Measurements from ENCODE around the gene GPR137.
"Not testable (repeated sequence)": the region's sequence is repeated elsewhere in the genome, so short reads cannot be mapped to it uniquely, and the experiment has no call there.

Gene GPR137

DNA sequence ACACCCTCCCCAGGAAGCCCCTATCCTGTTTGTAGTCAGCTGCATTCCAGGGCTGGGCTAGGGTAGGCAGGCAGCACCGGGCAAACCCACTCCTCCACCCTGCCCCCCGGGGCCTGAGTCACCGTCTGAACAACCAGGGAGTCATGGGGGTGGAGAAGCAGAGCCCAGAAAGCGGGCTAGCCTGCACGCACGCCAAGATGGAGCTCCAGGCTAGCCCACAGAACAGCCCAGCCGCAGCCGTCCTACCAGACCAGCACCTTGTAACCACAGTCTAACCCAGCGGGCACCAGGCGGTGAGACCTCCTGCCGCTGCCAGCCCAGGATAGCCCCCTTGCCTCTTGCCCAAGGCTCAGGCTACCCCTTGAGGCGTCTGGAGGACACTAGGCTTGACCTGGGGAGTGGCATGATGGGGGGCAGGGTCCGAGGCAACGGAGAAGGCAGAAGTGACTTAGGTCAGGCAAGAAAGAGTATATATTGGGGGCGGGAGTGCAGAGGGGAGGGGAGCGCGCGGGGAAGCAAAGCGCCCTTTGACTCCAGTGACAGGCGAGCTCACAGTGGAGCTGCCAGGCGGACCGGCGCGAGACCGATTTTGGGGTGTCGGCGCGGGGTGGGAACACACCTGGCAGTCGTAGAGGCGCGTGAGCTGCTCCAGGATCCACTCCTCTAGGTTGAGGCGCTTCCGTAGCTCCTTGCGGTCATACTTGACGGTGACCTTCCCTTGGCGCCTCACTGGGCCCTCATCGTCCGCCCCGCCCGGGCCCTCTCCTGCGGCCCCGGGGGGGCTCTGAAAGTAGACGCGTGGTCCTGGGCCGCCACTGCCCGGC, 39.6 kb upstream of the GPR137 start:
- Histone ChIP-seq H3K9me3 (ENCODE audit: low read length) (no peaks in the 10 kb centered on the region), H3K4me2 (ENCODE audit: low read length) (peak overlapping the region; percentile 79), H3K4me1 (ENCODE audit: insufficient read depth, low read length, severe bottlenecking) (peaks cover 54% of the 10 kb centered on the region), H3K27ac (ENCODE audit: low read depth, low read length, poor library complexity, severe bottlenecking) (peak overlapping the region; percentile 85), H3K4me3 (ENCODE audit: low read depth, low read length, poor library complexity, severe bottlenecking) (peak overlapping the region; percentile 91), H3F3A (ENCODE audit: insufficient read depth, low read length) (0 out of 2 replicates have a peak, but pooled peaks cover 3% of the 10 kb centered on the region), H3K36me3 (ENCODE audit: insufficient read depth, low read length) (peaks cover 21% of the 10 kb centered on the region; the same call in 1 of the 2 replicates), H3K9me2 (ENCODE audit: low read depth, low read length) (no peaks in the 10 kb centered on the region), H3K79me2 (ENCODE audit: insufficient read depth, low read length) (no peaks in the 10 kb centered on the region; the same call in 1 of the 2 replicates), H3K27me3 (ENCODE audit: insufficient read depth, low read length) (no peaks in the 10 kb centered on the region), H3K9ac (ENCODE audit: low read length) (peak overlapping the region; percentile 91), H4K20me1 (ENCODE audit: insufficient read depth, low read length) (no peaks in the 10 kb centered on the region), H2AFZ (ENCODE audit: low read length) (no peak overlapping the region)
- TF ChIP-seq, protein P1, sequence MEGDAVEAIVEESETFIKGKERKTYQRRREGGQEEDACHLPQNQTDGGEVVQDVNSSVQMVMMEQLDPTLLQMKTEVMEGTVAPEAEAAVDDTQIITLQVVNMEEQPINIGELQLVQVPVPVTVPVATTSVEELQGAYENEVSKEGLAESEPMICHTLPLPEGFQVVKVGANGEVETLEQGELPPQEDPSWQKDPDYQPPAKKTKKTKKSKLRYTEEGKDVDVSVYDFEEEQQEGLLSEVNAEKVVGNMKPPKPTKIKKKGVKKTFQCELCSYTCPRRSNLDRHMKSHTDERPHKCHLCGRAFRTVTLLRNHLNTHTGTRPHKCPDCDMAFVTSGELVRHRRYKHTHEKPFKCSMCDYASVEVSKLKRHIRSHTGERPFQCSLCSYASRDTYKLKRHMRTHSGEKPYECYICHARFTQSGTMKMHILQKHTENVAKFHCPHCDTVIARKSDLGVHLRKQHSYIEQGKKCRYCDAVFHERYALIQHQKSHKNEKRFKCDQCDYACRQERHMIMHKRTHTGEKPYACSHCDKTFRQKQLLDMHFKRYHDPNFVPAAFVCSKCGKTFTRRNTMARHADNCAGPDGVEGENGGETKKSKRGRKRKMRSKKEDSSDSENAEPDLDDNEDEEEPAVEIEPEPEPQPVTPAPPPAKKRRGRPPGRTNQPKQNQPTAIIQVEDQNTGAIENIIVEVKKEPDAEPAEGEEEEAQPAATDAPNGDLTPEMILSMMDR (IDR thresholded peaks at IDR 0.05; ENCODE audit: low read length), result no peak
- no peak for TF ChIP-seq EZH2 (IDR thresholded peaks at IDR 0.05; ENCODE audit: borderline replicate concordance, low read length)

DNA sequence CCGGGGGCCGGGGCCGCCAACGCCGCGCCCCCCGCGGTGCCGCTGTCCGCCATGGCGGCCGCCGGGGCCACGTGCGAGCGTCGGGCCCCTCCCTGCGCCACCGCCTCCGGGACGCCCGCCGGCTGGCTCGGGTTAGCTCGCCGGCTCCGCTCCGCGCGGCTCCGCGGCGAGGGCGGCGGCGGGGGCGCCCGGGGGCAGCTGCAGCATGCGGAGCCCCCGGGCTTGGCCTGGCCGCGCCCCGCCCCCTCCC, 39.1 kb upstream of the GPR137 start:
- H3K9ac ChIP-seq (ENCODE audit: low read length), result peak overlapping the region; percentile 91; the same call in 1 of the 2 replicates
- H3K27ac ChIP-seq (ENCODE audit: low read depth, low read length, poor library complexity, severe bottlenecking); H4K20me1 ChIP-seq (ENCODE audit: insufficient read depth, low read length); H3K27me3 ChIP-seq (ENCODE audit: insufficient read depth, low read length); H3F3A ChIP-seq (ENCODE audit: insufficient read depth, low read length); H3K9me2 ChIP-seq (ENCODE audit: low read depth, low read length); H3K4me2 ChIP-seq (ENCODE audit: low read length); H3K79me2 ChIP-seq (ENCODE audit: insufficient read depth, low read length); H2AFZ ChIP-seq (ENCODE audit: low read length); H3K9me3 ChIP-seq (ENCODE audit: low read length): not testable (repeated sequence)
- H3K4me1 ChIP-seq (ENCODE audit: insufficient read depth, low read length, severe bottlenecking), result peaks cover 56% of the 10 kb centered on the region
- peak overlapping the region; percentile 91 for H3K4me3 ChIP-seq (ENCODE audit: low read depth, low read length, poor library complexity, severe bottlenecking)
- H3K36me3 ChIP-seq (ENCODE audit: insufficient read depth, low read length), result peaks cover 21% of the 10 kb centered on the region; the same call in 1 of the 2 replicates

DNA sequence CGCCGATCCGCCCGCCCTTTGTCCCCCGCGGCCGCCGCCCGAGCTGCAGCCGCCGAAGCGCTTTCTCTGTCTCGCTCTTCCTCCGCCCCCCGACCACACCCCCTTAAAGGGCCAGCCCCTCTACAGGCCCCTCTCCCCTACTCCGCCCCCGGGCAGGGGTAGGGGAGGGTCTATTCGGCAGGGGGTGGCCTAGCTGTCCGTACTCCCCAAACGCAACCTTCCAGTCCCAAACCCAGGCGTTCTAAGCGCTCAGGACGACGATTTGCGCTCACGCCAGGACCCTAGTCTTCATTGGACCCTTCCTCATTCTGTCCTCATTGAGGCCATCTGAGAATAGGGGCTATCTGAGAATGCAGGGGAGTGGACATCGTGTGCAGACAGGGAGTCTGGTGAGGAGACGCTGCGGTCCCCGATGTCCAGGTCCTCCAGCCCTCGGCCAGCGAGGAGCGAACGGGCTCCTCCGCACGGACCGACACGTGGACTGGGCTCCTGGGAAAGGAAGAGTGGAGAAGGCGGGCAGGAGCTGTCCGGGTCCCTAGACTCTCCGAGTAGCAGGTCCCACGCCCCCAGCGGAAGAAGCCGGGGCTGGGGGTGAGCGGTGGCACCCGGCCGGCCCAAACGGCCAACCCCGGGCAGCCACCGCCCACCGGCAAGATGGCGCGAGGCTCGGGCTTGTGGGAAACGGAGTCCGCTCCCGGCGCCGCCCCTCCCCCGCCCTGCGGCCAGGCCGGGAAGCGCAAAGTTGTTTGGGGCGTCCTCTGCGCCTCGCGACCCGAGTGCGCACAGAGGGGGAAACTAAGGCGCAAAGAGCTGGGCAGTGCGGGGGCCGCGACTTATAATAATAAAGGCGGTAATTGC, 38.5 kb upstream of the GPR137 start, which contains the start of gene PPP1R14B:
PPP1R14B (minus strand) TSS at position 73 of the 858 bp plus-strand sequence. CDS start 270 bp downstream, outside the sequence.
- H3K79me2 ChIP-seq (ENCODE audit: insufficient read depth, low read length), result no peaks in the 10 kb centered on the region; the same call in 1 of the 2 replicates

More for the DNA sequence above, 38.5 kb upstream of the GPR137 start, which contains the start of gene PPP1R14B:
- Histone ChIP-seq H3K27ac (ENCODE audit: low read depth, low read length, poor library complexity, severe bottlenecking) (peak within 1 kb of the TSS; percentile 85), H3K27me3 (ENCODE audit: insufficient read depth, low read length) (no peaks in the 10 kb centered on the region), H3F3A (ENCODE audit: insufficient read depth, low read length) (0 out of 2 replicates have a peak, but pooled peaks cover 3% of the 10 kb centered on the region), H3K9me3 (ENCODE audit: low read length) (no peaks in the 10 kb centered on the region), H3K36me3 (ENCODE audit: insufficient read depth, low read length) (peaks cover 21% of the 10 kb centered on the region; the same call in 1 of the 2 replicates), H3K4me1 (ENCODE audit: insufficient read depth, low read length, severe bottlenecking) (peaks cover 58% of the 10 kb centered on the region), H3K4me3 (ENCODE audit: low read depth, low read length, poor library complexity, severe bottlenecking) (peak within 1 kb of the TSS; percentile 91), H3K9me2 (ENCODE audit: low read depth, low read length) (no peaks in the 10 kb centered on the region), H4K20me1 (ENCODE audit: insufficient read depth, low read length) (no peaks in the 10 kb centered on the region), H2AFZ (ENCODE audit: low read length) (peak within 1 kb of the TSS; percentile 49; the same call in 1 of the 2 replicates), H3K9ac (ENCODE audit: low read length) (peak within 1 kb of the TSS; percentile 91), H3K4me2 (ENCODE audit: low read length) (peak within 1 kb of the TSS; percentile 95)
- no peak for TF ChIP-seq EZH2 (IDR thresholded peaks at IDR 0.05; ENCODE audit: borderline replicate concordance, low read length)
- TF ChIP-seq, protein P1 (IDR thresholded peaks at IDR 0.05; ENCODE audit: low read length), result no peak

Measured in OCI-LY1 (cell line).